Cardiac muscle cell (in vitro differentiated cells and primary cell): ENCODE measurements around the gene RAP1GAP2. TPM values are rescaled to one million over a fixed set of nuclear protein-coding genes. Genes with fewer than 3 reads are reported as not detected.
"Not testable (repeated sequence)": the region's sequence is repeated elsewhere in the genome, so short reads cannot be mapped to it uniquely, and the experiment has no call there.

Source experiments
- DNase-seq, 2 donors: peaks; one replicate each; pipeline versions ENCODE4 v3.0.0 to v3.0.0-alpha.2; 2010 to 2017; ENCODE audit warnings: low read depth in 1 of 2, low spot score in 1 of 2
- H3K27ac ChIP-seq: fragments of 200-600 bp; sonication (generic); 2 replicates; pipeline ENCODE4 v1.5.1; 2016
- H3K27me3 ChIP-seq: fragments of 200-600 bp; sonication (generic); 2 replicates; pipeline ENCODE4 v1.6.0; 2016; ENCODE audit warnings: control low read depth
- H3K36me3 ChIP-seq: fragments of 200-600 bp; sonication (generic); 2 replicates; pipeline ENCODE4 v1.5.1; 2016; ENCODE audit warnings: control low read depth
- H3K4me1 ChIP-seq: fragments of 200-600 bp; sonication (generic); 2 replicates; pipeline ENCODE4 v1.8.1; 2017; ENCODE audit warnings: low read depth, mild to moderate bottlenecking, mixed run types
- H3K4me3 ChIP-seq: fragments of 200-600 bp; sonication (generic); 2 replicates; pipeline ENCODE4 v1.5.1; 2016; ENCODE audit warnings: mild to moderate bottlenecking
- H3K9me3 ChIP-seq: fragments of 200-600 bp; sonication (generic); 2 replicates; pipeline ENCODE4 v1.5.1; 2017; ENCODE audit warnings: low read depth, mild to moderate bottlenecking, control low read depth
- CTCF ChIP-seq: IDR thresholded peaks from 2 replicates; pipeline ENCODE4 v1.5.1; 2012; ENCODE audit warnings: low read depth, mild to moderate bottlenecking, low read length
- polyA plus RNA-seq: library from polyadenylated mRNA; unstranded; fragments of >200 nt; fragmentation: Nextera tagmentation; extraction: Ambion mirVana; gene quantifications from 2 replicates; pipeline ENCODE4 v1.2.1, GENCODE V29; 2016
- total RNA-seq: library from RNA; depleted of rRNA; stranded (reverse); fragments of >200 nt; gene quantifications from 2 replicates; pipeline ENCODE4 v1.2.3, GENCODE V29; 2016

RAP1GAP2 gene
- total and polyA plus RNA-seq, 2 experiments from 2014 or later = 1.2 to 2.9 TPM

DNA sequence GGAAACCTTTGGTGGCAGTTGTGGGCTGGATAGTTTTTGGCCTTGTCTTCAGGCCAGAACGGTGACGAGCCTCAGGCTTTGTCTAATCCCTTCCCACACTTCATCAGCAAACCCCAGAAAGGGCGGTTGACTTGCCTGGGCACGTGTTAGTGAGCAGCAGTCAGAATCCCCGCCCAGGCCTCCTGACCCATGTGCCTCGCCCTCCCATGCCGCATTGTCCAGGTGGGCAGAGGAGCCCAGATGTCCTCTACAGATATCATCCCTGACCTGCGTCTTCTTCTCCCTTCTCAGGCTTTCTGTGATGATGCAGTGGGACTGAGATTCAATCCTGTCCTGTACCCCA, 184.6 kb downstream of the RAP1GAP2 start:
- no peaks in the 10 kb centered on the region for H3K9me3 ChIP-seq
- DNase-seq = no peak
- TF ChIP-seq CTCF = no peak
- peaks cover 6% of the 10 kb centered on the region for H3K4me1 ChIP-seq
- H3K27ac ChIP-seq = no peak overlapping the region
- no peaks in the 10 kb centered on the region for H3K36me3 ChIP-seq
- no peak overlapping the region for H3K4me3 ChIP-seq
- H3K27me3 ChIP-seq = no peaks in the 10 kb centered on the region

- no peak for DNase-seq
- H3K36me3 ChIP-seq = no peaks in the 10 kb centered on the region
- H3K9me3 ChIP-seq = no peaks in the 10 kb centered on the region
- no peaks in the 10 kb centered on the region for H3K27me3 ChIP-seq
- TF ChIP-seq CTCF = no peak
- peaks cover 6% of the 10 kb centered on the region for H3K4me1 ChIP-seq
- no peak overlapping the region for H3K27ac ChIP-seq
- H3K4me3 ChIP-seq = no peak overlapping the region
Measured at GRCh38 chr17:2981325-2981724, 185.1 kb downstream of the RAP1GAP2 start.

DNA sequence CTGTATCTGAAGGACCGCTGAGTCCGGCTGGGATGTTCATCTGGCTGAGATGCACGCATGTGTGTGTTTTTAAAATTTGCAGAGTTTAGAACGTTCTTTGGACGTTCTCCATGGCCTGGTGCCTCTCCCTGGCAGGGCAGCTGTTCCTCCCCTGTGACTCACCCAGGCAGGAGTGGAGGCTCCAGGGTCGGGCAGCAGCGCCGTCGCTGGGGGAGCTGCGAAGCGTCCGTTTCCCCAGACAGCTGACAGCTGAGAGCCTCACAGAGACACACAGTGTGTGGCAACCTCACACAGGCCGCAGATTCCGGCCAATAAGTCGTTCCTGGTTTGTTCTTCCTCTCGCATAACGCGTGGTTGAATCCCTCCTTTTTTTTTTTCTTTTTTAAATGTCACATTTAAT, 186.6 kb downstream of the RAP1GAP2 start:
- no peaks in the 10 kb centered on the region for H3K27me3 ChIP-seq
- DNase-seq = peak in 1 of 2 donors; percentile 95
- no peaks in the 10 kb centered on the region for H3K36me3 ChIP-seq
- no peaks in the 10 kb centered on the region for H3K9me3 ChIP-seq
- peaks cover 5% of the 10 kb centered on the region for H3K4me1 ChIP-seq
- H3K27ac ChIP-seq = no peak overlapping the region
- no peak overlapping the region for H3K4me3 ChIP-seq
- TF ChIP-seq CTCF = peak; percentile 61

GRCh38 chr17:2983255-2983654, 187.0 kb downstream of the RAP1GAP2 start:
- no peak for DNase-seq
- H3K27ac ChIP-seq = no peak overlapping the region
- no peak overlapping the region for H3K4me3 ChIP-seq
- TF ChIP-seq CTCF = no peak
- H3K4me1 ChIP-seq = peaks cover under 1% of the 10 kb centered on the region
- no peaks in the 10 kb centered on the region for H3K27me3 ChIP-seq
- H3K9me3 ChIP-seq = no peaks in the 10 kb centered on the region
- H3K36me3 ChIP-seq = no peaks in the 10 kb centered on the region

DNA sequence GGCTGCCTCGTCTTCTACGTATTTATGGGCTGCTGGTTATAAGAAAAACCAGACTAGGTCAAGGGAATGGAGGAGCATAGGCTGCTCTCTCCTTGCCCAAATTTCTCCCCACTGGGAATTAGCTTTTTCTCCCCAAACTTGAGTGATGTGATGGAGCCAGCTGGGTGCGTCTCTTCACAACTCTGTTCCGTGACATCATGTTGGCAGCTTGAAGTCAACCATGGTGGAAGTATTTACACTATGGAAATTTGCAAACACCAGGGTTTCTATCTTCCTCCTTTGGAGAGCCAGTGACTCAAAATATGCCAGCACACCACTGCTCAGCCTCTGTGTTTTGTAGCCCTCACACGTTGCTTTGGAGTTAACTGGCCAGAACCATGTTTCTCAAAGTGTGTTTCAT, 189.1 kb downstream of the RAP1GAP2 start:
- Histone ChIP-seq H3K36me3 (no peaks in the 10 kb centered on the region), H3K27ac (no peak overlapping the region), H3K27me3 (no peaks in the 10 kb centered on the region), H3K4me1 (no peaks in the 10 kb centered on the region), H3K4me3 (no peak overlapping the region), H3K9me3 (no peaks in the 10 kb centered on the region)
- TF ChIP-seq CTCF = no peak
- no peak for DNase-seq

DNA sequence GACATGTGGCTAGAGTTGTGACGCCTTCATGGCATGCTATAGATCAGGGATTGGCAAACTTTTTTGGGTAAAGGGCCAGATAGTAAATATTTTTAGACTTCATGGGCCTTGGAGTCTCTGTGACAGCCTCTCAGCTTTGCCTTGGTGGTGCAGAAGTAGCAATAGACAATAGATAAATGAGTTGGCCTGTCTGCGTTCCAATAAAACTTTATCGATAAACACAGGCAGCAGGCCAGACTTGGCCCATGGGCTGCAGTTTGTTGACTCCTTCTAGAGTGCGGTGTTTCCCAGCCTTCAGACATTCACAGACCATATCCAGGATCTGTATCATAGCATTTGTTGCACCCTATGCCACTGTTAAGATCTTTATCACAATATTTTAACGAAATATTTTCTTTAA, 190.7 kb downstream of the RAP1GAP2 start:
- Histone ChIP-seq H3K4me3 (no peak overlapping the region), H3K4me1 (no peaks in the 10 kb centered on the region), H3K27me3 (no peaks in the 10 kb centered on the region), H3K36me3 (no peaks in the 10 kb centered on the region), H3K9me3 (no peaks in the 10 kb centered on the region), H3K27ac (no peak overlapping the region)
- no peak for DNase-seq
- no peak for TF ChIP-seq CTCF

- not testable (repeated sequence) for H3K4me1 ChIP-seq, H3K9me3 ChIP-seq, DNase-seq, H3K27me3 ChIP-seq, H3K4me3 ChIP-seq, H3K27ac ChIP-seq, H3K36me3 ChIP-seq
Measured at GRCh38 chr17:2989396-2989795, 193.2 kb downstream of the RAP1GAP2 start.
